Fibroblast of skin of right biceps (primary cell): ENCODE results near the gene TMEM60.

Experiments used
- DNase-seq: peaks from one replicate; pipeline ENCODE4 v3.0.0-alpha.2; 2013

The TMEM60 gene

DNA sequence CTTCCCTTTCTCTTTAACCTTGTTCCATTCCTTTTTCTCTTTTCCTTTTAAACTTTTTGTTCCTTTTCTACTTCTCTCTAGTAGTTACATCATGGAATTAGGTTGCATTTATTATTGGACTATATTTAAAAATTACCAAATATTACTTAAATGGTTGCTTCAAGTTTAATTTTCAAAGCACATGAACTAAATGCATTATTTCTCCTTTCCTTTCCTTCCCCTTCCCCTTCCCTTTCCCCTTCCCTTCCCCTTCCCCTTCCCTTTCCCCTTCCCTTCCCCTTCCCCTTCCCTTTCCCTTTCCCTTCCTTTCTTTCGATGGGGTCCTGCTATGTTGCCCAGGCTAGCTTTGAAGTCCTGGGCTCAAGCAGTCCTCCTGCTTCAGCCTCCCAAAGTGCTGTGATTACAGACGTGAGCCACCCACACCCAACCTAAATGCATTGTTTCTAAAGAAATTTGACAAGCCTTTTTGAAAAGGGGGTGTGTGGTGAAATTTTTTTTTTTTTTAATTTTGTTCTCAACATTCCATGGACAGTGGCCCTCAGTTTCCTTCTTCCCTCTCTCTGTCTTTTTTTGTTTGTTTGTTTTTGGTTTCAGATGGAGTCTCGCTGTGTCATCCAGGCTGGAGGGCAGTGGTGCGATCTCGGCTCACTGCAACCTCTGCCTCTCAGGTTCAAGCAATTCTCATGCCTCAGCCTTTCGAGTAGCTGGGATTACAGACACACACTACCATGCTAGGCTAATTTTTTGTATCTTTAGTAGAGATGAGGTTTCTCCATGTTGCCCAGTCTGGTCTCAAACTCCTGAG lies 31.2 kb downstream of the TMEM60 start:
- DNase-seq = no peak

DNA sequence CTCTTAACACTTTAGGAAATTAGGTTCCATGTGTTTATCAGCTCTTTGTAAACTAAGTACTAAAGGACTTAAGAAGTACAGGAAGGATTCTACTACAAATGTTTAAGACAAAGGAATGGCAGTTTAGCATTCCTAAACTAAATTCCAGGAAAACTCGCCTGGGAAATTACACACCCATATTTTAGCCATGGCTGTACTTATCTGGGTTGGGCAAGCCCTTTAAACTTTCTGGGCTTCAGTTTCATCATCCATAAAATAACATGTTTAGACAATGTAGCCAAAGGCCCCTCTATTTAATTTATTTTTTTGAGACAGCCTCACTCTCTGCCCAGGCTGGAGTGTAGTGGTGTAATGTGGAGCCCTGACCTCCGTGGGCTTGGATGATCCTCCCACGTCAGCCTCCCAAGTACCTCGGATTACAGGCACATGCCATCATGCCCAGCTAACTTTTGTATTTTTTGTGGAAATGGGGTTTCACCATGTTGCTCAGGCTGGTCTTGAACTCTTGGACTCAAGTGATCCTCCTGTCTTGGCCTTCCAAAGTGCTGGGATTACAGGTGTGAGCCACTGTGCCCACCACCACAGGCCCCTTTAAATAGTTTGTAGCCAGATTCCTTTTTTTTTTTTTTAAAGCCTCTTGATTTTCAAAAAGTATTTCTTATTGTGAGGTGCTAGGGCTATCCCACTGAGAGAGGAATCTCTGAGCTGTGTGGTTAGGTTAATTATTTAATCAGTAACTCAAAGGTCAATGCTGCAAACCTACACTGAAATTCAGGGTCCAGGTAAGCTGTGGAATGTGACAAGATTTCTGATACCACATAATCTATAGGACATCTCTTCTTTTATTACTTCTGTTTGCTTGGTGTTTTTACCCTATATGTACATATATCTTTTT lies 32.1 kb downstream of the TMEM60 start:
- DNase-seq = peak; percentile 49

GRCh38 chr7:77765481-77765880 lies 32.8 kb downstream of the TMEM60 start:
- DNase-seq = no peak

- no peak for DNase-seq
Measured at GRCh38 chr7:77760809-77761453, 37.3 kb downstream of the TMEM60 start.

DNA sequence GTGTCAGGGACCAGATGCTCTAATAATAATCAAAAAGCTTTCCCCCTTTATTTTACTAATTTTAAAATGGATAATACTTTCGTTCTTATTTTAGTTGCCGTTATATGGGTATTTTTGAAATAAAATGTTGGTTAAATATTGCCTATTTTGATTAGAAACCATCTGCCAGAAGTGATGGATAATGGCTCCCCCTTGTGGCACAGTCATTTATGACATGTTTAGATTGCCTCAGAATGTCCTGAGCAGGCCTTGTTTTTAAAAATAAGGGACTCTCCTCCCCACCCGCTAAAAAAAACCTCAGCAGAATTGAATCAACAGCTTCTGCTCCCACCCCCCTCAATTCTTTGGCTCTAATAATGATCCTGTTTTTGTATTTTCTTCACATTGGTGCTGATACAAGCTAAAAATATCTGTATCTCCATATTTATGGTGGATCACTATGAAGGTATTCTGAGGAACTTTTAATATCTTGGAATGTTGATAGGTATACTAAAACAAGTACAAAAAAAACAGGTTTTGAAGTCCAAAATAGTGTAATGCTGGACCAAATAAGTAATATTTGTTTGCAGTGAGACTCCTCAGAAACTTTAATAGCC lies 38.8 kb downstream of the TMEM60 start:
- DNase-seq = peak; percentile 61

GRCh38 chr7:77757589-77757988 lies 40.6 kb downstream of the TMEM60 start:
- DNase-seq = no peak

DNA sequence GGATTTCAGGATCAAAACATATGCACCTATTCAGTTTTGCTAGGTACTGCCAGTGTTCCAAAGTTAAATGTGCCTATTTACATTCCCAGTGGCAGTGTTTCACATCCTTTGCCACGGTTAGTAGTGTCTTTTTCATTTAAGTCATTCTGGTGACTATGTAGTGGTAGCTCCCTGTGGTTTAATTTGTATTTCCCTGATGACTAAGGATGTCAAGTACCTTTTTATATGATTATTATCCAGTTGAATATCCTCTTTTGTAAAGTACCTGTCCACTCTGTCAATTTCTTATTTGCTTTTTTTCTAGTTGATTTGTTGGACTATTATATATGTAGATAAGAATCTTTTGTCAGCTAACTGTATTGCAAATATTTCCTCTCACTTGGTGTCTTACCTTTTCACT lies 45.1 kb downstream of the TMEM60 start:
- DNase-seq = no peak

DNA sequence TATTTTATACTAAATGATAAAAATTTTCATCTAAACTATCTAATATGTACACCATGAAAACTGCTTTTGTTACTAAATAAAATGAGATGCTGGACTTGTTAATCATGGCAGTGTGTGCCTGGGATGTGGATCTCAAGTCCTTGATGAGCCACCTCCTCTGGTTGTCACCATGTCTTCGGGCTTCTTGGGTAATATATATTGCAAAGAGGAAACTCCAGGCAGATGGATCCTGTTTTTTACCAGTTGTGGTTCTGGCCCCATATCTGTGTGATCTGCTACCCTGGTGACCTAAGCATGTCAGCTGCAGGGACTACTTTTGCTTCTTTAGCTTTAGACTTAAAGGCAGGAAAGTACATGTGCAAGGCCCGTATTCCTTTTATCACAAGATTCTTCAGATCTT lies 46.2 kb downstream of the TMEM60 start:
- DNase-seq = no peak

GRCh38 chr7:77747718-77748117 lies 50.5 kb downstream of the TMEM60 start:
- no peak for DNase-seq

DNA sequence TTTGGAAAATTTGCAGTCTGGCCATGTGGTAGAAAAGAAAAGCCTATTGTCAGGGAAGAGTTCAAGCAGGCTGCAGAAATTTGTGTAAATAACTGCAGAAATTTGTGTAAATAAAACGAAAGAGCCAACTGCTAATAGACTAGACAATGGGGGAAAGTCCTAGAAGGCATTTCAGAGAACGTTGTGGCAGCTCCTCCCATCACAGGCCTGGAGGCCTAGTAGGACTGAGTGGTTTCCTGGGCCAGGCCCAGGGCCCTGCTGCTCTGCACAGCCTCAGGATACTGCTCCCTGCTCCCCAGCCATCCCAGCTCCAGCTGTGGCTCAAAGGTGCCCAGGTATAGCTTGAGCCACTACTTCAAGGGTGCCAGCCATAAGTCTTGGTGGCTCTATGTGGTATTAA lies 51.1 kb downstream of the TMEM60 start:
- no peak for DNase-seq

DNA sequence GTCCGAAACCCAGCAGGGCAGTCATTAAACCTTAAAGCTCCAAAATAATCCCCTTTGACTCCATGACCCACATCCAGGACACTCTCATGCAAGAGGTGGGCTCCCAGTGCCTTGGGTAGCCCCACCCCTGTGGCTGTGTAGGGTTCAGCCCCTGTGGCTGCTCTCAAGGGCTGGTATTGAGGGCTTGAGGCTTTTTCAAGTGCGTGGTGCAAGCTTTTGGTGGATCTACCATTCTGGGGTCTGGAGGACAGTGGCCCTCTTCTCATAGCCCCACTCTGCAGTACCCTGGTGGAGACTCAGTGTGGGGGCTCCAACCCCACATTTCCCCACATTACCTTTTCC lies 51.4 kb downstream of the TMEM60 start:
- no peak for DNase-seq

DNA sequence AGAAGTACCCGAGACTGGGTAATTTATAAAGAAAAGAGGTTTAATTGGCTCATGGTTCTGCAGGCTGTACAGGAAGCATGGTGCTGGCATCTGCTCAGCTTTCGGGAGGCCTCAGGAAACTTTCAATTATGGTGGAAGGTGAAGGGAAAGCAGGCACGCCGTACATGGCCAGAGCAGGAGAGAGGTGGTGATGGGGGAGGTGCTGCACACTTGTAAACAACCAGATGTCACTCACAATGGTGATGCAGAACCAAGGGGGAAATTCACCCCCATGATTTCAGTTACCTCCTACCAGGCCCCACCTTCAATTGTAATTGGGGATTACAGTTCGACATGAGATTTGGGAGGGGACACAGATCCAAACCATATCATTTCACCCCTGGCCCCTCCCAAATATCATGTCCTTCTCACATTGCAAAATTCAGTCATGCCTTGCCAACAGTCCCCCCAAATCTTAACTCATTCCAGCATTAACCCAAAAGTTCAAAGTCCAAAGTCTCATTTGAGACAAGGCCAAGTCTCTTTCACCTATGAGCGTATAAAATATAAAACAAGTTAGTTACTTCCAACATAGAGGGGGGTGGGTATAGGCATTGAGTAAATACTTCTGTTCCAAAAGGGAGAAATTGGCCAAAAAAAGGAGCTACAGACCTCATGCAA lies 51.9 kb downstream of the TMEM60 start:
- no peak for DNase-seq

- no peak for DNase-seq
Measured at GRCh38 chr7:77745746-77746145, 52.5 kb downstream of the TMEM60 start.
